Choroid plexus epithelial cell (primary cell): ENCODE measurements around the gene SDHD.

Source experiments
- DNase-seq: peaks from one replicate; pipeline ENCODE4 v3.0.0-alpha.2; 2010; ENCODE audit warnings: low read depth
- H3K4me3 ChIP-seq: 2 replicates; pipeline ENCODE4 v1.5.1; 2011; ENCODE audit warnings: low read depth, mild to moderate bottlenecking, control low read depth, low read length, moderate library complexity
- CTCF ChIP-seq: conservative IDR thresholded peaks from 2 replicates; pipeline ENCODE4 v1.5.1; 2011; ENCODE audit warnings: low read depth, mild to moderate bottlenecking, control low read depth, inconsistent platforms, low read length, moderate library complexity

SDHD gene

DNA sequence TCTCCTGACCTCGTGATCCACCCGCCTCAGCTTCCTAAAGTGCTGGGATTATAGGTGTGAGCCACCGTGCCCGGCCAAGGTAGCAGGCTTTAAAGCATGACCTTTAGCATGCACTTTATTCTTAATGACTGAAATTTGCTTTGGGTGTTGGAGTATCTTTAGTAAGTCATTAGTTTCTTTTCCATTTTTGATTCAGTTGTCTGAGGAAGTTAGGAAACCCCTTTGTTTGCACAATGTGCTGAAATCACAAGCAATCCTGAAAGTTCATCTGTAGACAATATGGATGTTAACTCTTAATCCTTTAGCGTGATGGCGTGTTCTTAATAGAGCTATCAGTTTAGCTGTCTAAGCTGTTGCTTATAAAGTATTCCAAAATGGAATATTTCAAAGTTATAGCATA lies 16.8 kb downstream of the SDHD start:
- no peak for DNase-seq
- TF ChIP-seq CTCF, result no peak
- no peak overlapping the region for H3K4me3 ChIP-seq

- DNase-seq, result no peak
- TF ChIP-seq CTCF, result no peak
Observed at GRCh38 chr11:112106070-112106469, 19.4 kb downstream of the SDHD start.

DNA sequence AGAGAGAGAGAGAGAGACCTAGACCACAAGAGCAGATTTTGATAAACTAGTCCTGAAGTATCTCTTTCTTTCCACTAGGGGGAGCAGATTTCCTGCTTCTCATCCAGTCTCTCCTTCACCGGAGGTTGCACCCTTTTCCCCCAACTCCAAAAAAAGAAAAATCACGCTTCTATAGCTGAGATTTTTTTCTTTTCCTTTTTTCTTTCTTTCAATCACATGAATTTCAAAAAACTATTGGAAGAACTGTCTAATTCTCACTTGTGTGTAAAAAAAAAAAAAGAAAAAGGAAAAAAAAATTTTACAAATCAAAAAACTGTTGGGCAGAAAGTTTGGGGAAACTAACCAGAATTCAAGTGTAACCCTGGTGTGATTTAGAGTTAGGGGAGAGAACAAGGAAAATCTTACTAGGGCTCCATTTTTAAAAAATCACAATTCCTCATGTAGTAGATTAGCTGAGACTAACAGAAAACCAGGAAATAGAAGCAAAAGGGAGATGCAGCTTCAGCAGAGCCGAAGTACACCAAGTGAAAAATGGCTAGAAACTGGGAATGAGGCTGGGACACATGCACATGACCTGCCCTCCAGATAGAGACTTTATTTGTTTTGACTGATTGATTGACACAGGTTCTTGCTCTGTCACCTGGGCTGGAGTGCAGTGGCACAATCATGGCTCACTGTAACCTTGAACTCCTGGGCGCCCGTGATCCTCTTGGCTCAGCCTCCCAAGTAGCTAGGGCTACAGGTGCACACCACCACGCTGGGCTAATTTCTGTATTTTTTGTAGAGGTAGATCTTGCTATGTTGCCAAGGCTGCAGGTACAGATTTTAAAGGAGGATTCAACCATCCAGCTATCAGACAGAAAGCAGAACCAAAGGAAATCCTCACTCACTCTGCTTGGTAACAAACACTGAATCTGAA lies 27.1 kb downstream of the SDHD start:
- TF ChIP-seq CTCF, result peak; percentile 77
- no peak overlapping the region for H3K4me3 ChIP-seq
- DNase-seq, result peak; percentile 79

More at GRCh38 chr11:112106070-112106469, 19.4 kb downstream of the SDHD start:
- no peak overlapping the region for H3K4me3 ChIP-seq

GRCh38 chr11:112114460-112114859 lies 27.8 kb downstream of the SDHD start:
- no peak overlapping the region for H3K4me3 ChIP-seq
- DNase-seq, result no peak
- TF ChIP-seq CTCF, result no peak

DNA sequence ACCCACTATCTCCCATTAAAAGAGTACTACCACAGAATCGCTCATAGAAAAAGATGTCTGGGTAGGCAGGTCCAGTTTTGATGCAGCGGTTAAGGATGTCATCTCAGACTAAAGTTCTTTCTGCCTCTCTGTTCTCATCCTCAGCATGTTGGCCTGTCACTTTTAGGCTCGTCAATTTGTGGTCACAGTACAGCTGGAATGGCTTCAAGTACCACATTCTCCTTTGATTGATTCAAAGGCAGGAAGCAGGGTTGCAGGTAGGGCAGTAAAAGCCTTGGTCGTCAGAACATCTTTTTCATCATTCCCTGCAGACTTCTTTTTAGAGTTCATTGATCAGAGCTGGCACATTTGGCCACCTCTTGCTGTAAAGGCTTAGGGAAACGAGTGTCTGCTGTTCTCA lies 28.7 kb downstream of the SDHD start:
- TF ChIP-seq CTCF, result no peak
- DNase-seq, result no peak

GRCh38 chr11:112118176-112118575 lies 31.5 kb downstream of the SDHD start:
- no peak overlapping the region for H3K4me3 ChIP-seq
- DNase-seq, result no peak
- no peak for TF ChIP-seq CTCF

More for the DNA sequence above, 28.7 kb downstream of the SDHD start:
- no peak overlapping the region for H3K4me3 ChIP-seq
